HG02970 (cell line): ENCODE measurements around the gene CCDC9B.
A peak's percentile ranks its signal among the peaks of the same experiment; 100 is the strongest.

ENCODE experiments used
- ATAC-seq: cut with Tn5 transposase; IDR thresholded peaks from one replicate; pipeline ENCODE4 v1.9.1; 2021; ENCODE audit warnings: mild to moderate bottlenecking, moderate library complexity, moderate number of reproducible peaks; ENCODE audit not compliant: unreplicated experiment, low FRiP score

CCDC9B gene

DNA sequence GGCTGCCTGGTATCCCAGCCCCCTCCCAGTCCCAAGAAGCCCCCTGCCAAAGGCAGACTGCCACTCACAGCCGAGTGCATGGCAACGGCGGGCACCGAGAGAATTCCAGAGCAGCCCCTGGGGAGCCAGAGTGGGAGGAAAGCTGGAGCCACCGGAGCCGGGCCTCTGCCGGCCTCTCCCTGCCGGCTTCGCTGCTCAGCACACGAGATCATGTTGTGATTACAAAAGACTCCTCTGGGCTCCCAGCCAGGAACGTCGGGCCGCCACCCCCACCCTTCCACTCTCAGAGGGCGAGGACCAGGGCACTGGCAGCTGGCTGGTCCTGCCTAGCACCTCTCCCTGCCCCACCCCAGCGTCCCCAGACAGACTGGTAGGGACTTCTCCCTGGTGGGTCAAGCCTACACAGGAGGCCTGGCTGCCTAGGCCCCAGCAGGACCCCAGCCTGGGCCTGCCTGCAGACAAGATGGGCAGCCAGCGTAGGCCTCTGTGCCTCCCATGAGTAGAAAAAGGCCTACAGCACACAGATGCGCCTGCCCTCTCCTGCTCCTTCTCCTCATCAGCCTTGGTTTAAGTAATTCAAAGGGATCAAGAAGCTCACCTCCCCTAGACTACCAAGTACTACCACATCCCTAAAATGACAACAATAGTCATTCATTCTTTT, at the start of gene CCDC9B:
CCDC9B (minus strand) TSS at position 200 of the 661 bp plus-strand sequence; CDS start at position 80, 120 bp downstream.
- ATAC-seq: no peak

DNA sequence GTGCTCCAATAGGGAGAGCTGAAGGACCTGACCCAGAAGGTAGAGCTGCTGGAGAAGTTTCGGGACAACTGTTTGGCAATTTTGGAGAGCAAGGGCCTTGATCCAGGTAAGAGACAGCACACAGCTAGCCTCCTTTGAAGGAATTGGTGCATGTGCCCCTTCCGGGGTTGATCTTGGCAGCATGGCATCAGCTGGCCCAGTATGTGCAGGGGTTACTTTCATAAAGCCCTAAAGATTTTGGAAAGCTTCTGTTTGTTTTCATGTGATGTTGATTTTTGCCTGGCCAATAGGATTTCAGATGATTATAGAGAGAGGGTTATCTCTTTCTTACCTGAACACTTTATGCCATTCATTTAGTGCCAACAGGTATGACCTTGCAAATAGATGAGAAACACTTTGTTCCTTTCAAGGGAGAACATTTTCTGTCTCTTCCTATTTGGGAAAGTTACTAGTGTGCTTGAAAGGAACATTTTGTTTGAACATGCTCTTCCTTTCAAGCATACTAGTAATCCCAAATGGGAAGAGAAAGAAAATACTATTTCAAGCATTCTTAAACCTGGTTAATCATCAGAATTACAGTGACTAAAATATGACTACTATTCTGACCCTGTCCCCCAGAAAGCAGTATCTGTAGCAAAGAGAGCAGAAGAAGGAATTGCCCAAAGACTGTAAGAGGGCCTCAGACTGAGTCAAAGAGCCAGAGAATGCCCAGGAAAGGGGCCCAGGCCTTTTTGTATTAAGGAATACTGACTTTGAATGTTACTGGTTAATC, 49.3 kb upstream of the CCDC9B start:
- no peak for ATAC-seq

DNA sequence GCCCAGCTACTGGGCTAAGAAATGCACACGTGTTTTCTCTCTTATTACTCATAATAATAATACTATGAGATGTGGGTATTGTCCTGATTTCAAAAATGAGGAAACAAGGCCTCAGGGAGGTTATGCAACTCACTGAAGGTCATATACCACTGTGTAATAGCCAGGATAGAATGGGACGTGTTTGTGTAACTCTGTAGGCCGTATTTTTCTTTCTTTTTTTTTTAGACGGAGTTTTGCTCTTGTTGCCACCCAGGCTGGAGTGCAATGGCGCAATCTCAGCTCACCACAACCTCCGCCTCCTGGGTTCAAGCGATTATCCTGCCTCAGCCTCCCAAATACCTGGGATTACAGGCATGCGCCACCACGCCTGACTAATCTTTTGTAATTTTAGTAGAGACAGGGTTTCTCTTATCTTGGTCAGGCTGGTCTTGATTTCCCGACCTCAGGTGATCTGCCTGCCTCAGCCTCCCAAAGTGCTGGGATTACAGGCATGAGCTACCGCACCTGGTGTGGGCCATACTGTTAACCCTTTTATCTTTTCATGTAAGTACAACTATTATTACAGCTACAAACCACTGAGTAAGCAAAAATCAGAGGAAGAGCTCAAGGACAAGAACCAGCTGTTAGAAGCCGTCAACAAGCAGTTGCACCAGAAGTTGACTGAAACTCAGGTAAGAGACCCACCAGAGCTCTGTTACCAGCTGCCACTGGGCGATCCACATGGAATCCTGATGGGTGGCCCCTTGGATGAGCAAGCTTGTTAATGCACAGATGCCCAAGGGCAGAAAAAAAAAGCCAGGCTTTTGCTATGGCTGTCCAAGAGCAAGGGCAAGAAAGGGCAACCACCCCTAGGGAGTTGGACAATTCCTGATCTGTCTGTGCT, 48.4 kb upstream of the CCDC9B start:
- ATAC-seq: no peak

DNA sequence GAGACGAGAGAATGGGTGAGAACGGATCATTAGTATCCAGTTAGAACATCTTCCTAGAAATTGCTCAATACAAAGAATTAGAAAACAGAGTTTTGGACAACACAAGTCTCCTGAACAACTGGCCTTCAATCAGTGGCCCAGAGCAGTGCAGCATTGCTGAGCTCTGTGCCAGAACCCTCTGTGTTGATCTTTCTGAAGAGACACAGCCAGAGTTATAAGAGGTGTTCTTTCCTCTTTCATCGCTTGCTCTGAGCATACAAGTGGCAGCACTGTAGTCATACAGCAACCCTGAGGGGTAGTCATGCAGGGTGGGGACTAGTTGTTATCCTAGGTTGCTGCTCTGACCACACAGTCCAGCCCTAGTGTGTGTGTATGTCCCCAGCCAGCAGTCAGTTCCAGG, 45.7 kb upstream of the CCDC9B start:
- no peak for ATAC-seq

DNA sequence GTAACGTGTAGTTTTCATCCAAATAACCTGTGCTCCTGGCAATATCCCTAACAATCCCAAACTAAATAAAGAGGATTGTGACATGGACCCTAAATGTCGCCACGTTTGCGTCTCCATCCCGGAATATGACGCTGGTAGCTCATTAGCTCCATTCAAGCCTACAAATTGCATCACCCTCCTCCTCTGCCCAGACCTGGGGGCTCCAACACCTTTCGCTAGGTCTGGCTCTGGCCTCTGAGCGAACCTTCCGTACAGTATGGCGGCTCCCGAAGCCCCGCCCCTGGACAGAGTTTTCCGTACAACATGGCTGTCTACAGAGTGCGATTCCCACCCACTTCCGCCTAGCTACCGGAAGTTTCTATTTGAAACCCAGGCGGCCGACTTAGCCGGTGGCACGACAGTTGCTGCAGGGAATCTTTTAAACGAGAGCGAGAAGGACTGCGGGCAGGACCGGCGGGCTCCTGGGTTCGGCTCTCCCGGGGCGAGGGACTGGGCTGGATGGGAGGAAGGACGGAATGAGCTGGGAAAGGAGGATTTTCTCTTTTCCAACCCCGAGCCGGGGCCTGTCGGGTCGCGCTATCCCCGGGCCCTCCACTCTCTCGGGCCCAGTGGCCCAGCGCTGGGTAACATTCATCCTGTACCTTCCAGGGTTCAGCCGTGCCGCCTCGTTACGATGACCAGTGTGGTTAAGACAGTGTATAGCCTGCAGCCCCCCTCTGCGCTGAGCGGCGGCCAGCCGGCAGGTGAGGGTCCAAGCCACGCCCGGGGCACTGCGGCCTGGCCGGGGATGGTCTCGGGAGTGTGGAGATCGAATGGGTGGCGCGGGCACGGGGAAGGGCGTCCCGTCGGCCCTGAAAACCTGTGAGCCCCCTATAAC, 42.1 kb upstream of the CCDC9B start, which contains the start of gene KNSTRN:
KNSTRN (plus strand) TSS at position 142 of the 877 bp plus-strand sequence; CDS start at position 257, 115 bp downstream.
- ATAC-seq: peak; percentile 92

DNA sequence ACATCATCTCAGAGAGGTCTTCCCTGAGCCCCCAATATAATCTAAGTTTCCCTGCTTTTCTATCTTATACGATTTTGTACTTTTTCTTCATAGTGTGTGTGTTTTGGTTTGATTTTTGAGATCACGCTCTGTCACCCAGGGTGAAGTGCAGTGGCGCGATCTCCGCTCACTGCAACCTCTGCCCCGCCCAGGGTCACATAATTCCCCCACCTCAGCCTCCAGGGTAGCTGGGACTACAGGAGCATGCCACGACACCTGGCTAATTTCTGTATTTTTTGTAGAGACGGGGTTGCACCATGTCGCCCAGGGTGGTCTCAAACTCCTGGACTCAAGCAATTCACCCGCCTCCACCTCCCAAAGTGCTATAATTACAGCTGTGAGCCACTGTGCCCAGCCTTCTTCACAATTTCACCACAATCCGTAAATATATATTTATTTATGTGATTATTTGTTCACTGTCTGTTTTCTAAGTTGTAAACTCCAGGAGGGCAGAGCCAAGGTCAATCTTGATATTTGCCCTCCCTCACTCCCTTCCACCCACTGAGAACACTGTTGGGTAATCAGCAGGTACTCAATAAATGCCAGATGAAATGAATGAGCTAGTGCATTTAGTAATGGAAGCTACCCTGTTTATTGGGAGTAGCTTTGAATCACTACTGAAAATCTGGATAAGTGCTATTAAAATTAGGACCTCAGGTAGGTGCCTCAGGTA, 41.2 kb upstream of the CCDC9B start:
- ATAC-seq: no peak

DNA sequence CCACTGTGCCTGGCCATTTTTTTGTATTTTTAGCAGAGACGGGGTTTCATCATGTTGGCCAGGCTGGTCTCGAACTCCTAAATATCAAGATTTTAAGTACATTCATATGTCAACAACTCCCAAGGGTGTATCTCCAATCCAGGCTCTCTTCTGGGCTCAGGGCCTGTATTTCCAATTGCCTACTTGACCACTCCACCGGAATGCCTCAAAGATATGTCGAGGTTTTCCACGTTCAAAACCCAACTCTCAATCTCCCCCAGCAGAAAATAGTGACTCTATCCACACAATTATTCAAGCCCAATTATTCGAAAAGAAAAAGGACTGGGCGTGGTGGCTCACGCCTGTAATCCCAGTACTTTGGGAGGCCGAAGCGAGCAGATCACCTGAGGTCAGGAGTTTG, 39.9 kb upstream of the CCDC9B start:
- no peak for ATAC-seq

DNA sequence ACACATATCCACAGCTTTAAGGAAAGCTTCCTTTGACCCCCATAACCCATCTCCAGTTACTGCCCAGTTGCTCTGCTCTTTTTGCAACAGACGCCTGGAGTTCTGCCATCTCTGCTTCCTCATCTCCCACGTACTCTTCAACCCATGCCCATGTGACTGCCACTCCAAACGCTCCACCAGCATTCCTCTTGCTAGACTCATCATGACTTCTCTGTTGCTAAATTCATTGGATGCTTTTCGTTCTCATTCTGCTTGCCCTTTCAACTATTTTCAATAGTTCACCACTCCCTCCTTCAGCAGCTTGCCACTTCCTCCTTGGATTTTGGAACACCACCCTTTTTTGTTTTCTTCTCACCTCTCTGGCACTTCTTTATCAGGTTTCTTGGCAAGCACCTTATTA, 39.1 kb upstream of the CCDC9B start:
- ATAC-seq: no peak

DNA sequence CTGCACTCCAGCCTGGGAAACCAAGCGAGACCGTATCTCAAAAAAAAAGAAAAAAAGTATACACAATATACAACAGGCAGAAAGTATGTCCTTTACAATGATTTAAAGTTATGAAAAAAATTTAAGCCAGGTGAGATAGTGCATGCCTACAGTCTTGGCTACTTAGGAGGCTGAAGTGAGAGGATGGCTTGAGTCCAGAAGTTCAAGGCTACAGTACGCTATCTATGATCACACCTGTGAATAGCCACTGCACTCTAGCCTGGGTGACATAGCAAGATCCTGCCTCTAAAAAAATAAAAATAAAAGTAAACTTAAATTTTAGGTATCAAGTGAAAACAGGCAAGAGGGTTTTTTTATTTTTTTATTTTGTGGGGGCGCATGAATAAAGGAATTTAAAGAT, 38.6 kb upstream of the CCDC9B start:
- ATAC-seq: no peak

DNA sequence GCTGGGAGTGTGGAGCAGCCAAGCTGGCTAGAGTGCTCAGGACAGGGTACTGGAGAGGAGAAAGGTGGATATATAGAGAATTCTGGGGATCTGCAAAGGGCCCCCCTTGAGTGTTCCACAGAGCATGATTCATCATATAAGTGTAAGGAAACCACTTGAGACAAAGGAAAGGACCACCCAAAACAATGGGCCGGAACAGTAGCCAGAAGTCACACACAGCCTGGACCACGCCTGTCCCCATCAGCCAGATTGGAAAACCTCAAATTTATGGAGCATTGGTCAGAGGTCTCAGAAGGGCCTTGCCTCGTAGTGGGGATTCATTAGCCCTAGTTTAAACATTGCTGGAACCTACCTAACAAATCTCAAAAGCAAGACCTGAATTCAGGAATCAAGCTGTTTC, 36.9 kb upstream of the CCDC9B start:
- ATAC-seq: no peak

DNA sequence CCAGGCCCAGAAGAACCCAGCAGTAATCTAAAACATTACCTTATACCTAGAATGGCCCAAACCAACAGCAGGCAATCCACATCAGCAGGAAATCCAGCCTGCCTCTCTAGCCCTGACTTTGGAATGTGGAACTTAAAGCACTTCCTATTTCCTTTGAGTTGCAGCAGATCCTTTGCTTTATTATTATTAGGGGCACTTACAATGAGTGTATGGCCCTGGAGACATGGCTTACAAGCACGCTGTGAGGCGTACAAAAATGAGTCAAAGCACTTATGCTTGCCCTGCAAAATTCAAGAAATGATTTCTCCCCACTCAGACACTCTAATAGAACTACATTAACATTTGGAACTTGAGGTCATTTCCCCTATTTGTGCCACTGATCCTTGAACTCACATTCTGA, 32.2 kb upstream of the CCDC9B start:
- no peak for ATAC-seq

DNA sequence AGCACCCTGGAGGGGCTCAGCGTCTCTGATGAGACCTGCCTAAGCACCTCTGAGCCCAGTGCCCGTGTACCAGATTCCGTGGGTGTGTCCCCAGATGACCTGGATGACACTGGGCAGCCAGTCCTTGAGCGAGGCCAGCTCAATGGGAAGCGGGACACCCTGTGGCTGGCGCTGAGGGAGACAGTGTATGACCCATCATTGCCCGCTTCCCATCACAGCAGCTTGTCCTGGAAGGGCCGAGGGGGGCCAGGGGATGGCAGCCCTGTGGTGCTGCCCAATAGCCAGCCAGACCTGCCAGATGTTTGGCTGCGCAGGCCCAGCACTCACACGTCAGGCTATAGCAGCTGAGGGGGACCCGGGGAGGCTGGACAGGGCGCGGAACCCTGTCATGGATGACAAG, 29.2 kb upstream of the CCDC9B start:
- ATAC-seq: no peak

DNA sequence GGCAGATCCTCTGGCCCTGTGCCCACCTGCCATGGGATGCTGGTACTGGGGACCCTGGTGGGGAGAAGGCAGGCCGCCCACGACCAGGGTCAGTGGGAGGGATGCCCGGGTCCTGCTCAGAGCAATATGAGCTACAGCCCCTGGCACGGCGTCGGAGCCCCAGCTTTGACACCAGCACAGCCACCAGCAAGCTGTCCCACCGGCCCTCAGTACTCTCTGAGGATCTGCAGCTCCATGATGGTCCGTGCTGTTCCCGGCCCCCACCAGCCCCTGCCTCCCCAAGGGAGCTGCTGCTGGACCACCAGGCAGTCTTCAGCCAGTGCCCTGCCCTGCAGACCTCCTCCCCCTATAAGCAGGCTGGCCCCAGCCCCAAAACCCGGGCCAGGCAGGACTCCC, 28.7 kb upstream of the CCDC9B start:
- no peak for ATAC-seq

DNA sequence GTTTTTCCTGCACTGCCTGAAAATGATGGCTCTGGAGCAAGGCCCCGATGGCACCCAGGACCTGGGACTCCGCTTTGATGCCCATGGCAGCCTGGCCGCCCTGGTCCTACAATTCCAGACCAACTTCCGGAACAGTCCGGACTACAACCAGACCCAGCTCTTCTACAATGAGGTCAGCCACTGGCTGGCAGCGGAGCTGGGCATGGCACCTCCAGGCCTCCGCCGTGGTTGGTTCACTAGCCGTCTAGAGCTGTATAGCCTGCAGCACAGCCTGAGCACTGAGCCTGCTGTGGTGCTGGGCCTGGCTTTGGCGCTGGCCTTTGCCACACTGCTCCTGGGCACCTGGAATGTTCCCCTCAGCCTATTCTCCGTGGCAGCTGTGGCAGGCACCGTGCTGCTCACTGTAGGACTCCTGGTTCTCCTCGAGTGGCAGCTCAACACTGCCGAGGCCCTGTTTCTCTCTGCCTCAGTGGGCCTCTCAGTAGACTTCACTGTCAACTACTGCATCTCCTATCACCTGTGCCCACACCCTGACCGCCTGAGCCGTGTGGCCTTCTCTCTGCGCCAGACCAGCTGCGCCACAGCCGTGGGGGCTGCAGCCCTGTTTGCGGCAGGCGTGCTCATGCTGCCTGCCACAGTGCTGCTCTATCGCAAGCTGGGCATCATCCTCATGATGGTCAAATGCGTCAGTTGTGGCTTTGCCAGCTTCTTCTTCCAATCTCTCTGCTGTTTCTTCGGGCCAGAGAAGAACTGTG, 28.2 kb upstream of the CCDC9B start:
- ATAC-seq: no peak

DNA sequence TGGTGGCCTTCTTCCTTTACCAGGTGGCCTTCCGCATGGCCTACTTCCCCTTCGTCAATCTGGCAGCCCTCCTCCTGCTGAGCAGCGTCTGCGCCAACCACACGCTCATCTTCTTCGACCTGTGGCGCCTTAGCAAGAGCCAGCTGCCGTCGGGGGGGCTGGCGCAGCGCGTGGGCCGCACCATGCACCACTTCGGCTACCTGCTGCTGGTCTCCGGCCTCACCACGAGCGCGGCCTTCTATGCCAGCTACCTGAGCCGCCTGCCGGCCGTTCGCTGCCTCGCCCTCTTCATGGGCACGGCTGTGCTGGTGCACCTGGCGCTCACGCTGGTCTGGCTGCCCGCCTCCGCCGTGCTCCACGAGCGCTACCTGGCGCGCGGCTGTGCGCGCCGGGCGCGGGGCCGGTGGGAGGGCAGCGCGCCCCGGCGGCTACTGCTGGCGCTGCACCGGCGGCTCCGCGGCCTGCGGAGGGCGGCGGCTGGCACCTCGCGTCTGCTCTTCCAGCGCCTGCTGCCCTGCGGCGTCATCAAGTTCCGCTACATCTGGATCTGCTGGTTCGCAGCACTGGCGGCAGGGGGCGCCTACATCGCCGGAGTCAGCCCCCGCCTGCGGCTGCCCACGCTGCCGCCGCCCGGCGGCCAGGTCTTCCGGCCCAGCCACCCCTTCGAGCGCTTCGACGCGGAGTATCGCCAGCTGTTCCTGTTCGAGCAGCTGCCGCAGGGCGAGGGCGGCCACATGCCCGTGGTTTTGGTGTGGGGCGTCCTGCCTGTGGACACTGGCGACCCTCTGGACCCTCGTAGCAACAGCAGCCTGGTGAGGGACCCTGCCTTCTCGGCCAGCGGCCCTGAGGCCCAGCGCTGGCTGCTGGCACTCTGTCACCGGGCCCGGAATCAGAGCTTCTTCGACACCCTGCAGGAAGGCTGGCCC, 27.2 kb upstream of the CCDC9B start:
- peak; percentile 69 for ATAC-seq

DNA sequence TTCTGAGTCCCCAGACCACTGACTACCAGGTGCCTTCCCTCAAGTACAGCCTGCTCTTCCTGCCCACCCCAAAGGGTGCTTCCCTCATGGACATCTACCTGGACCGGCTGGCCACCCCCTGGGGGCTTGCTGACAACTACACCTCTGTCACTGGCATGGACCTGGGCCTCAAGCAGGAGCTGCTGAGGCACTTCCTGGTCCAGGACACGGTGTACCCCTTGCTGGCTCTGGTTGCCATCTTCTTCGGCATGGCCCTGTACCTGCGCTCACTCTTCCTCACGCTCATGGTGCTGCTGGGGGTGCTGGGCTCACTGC, 26.6 kb upstream of the CCDC9B start:
- no peak for ATAC-seq

DNA sequence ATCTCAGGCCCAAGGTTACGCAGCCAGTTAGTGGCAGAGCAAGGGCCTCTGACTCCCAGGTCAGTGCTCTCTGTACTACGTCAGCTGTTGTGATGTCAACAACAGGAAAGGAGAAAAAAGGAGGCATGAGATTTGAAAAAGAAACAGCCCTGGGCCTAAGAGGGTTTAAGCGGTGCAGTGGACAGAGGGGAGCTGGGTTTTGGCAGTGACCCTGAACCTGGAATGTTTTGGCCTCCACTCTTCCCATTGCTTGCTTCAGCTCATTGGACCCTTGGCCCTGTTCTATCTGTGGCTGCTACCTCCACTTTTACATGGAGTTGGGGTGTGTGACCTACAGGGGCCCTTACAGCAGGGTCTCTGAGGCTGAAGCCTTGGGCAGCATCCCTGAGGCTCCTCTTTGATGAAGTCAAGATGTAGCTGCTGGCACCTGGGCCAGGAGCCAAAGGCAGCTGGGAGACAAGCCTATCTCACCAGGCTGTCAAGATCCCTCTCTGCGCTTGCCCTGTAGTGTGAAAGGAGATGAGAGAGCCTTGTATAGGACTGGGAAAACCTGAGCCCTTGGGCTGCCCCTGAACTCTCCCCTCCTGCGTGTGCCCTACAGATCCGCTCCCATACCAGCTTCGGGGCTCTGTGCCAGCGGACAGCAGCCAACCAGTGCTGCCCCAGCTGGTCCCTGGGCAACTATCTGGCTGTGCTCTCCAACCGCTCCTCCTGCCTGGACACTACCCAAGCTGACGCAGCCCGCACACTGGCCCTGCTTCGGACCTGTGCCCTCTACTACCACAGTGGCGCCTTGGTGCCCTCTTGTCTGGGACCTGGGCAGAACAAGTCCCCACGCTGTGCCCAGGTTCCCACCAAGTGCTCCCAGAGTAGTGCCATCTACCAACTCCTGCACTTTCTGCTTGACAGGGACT, 26.0 kb upstream of the CCDC9B start:
- no peak for ATAC-seq
